ENCODE measurements around the gene PLXNC1. TPM values are rescaled to one million over a fixed set of nuclear protein-coding genes. Genes with fewer than 3 reads are reported as not detected.
A peak's percentile ranks its signal among the peaks of the same experiment; 100 is the strongest.

The PLXNC1 gene
- total RNA-seq, 2 donors from 2014 or later, result 14.7 to 20.6 TPM

DNA sequence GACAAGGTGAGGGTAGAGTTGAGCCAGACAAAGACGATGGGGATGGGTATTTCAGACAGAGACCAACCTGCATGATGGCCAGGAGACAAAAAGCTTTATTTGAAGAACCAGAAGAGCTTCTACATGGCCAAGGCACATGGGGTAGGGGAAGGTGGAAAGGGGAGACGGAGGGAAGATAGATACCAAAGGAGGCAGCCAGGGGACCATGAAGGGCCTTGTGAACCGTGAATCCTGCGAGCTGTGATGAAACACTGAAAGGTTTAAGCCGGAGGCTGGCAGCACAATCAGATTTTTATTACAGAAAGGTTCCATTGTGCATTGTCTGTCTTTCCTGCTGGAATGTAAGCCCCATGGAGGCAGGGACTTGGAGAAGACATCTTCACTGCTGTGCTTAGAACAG is 72.4 kb downstream of the PLXNC1 start:
- peak overlapping the region in 1 of 2 donors; percentile 28 for H3K27ac Mint-ChIP-seq
- no peaks in the 10 kb centered on the region for H3K9me3 Mint-ChIP-seq
- peaks cover 17% of the 10 kb centered on the region for H3K36me3 Mint-ChIP-seq
- ATAC-seq (no peak), DNase-seq (ENCODE audit: low spot score) (no peak)
- no peaks in the 10 kb centered on the region for H3K27me3 Mint-ChIP-seq
- no peak overlapping the region for H3K4me3 Mint-ChIP-seq
- peaks cover 5% of the 10 kb centered on the region in 2 donors for H3K4me1 Mint-ChIP-seq (ENCODE audit: low read depth in 2 of 2)

GRCh38 chr12:94222351-94223084 is 74.1 kb downstream of the PLXNC1 start:
- Mint-ChIP-seq H3K27ac (no peak overlapping the region), H3K27me3 (no peaks in the 10 kb centered on the region), H3K4me3 (no peak overlapping the region), H3K4me1 (ENCODE audit: low read depth in 2 of 2) (peaks cover 5% of the 10 kb centered on the region in 2 donors), H3K9me3 (no peaks in the 10 kb centered on the region), H3K36me3 (peaks cover 17% of the 10 kb centered on the region)
- no peak for ATAC-seq
- DNase-seq (ENCODE audit: low spot score), result no peak

GRCh38 chr12:94223842-94224241 is 75.5 kb downstream of the PLXNC1 start:
- H3K4me1 Mint-ChIP-seq (ENCODE audit: low read depth in 2 of 2), result peaks cover 5% of the 10 kb centered on the region in 2 donors
- H3K4me3 Mint-ChIP-seq, result no peak overlapping the region
- peak overlapping the region in 1 of 2 donors; percentile 71 for H3K27ac Mint-ChIP-seq
- H3K9me3 Mint-ChIP-seq, result no peaks in the 10 kb centered on the region
- no peaks in the 10 kb centered on the region for H3K27me3 Mint-ChIP-seq
- peaks cover 22% of the 10 kb centered on the region for H3K36me3 Mint-ChIP-seq
- ATAC-seq, result no peak
- DNase-seq (ENCODE audit: low spot score), result no peak

DNA sequence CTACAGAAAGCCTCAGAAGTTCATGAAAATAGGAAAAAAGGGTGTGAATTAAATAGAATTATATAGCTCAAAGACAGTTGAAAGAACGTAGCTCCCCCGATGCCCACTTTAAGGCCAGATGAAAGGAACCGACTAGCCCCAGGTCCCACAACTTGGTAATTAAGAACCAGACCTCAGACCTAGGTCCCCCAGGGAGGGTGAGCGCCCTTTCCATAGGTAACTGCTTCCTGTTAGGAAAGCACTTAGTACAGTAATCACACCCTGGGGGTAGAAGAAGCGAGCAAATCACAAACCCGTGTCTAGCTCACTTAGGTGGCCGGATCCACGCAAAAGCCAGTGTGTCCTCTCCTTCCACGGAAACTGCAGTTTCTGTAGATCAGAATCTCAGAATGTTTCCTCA is 77.1 kb downstream of the PLXNC1 start:
- no peak for ATAC-seq
- Mint-ChIP-seq H3K36me3 (peaks cover 19% of the 10 kb centered on the region), H3K4me3 (no peak overlapping the region), H3K27me3 (no peaks in the 10 kb centered on the region), H3K4me1 (ENCODE audit: low read depth in 2 of 2) (peaks cover 7 to 8% of the 10 kb centered on the region in 2 donors), H3K9me3 (no peaks in the 10 kb centered on the region), H3K27ac (no peak overlapping the region)
- DNase-seq (ENCODE audit: low spot score), result no peak

DNA sequence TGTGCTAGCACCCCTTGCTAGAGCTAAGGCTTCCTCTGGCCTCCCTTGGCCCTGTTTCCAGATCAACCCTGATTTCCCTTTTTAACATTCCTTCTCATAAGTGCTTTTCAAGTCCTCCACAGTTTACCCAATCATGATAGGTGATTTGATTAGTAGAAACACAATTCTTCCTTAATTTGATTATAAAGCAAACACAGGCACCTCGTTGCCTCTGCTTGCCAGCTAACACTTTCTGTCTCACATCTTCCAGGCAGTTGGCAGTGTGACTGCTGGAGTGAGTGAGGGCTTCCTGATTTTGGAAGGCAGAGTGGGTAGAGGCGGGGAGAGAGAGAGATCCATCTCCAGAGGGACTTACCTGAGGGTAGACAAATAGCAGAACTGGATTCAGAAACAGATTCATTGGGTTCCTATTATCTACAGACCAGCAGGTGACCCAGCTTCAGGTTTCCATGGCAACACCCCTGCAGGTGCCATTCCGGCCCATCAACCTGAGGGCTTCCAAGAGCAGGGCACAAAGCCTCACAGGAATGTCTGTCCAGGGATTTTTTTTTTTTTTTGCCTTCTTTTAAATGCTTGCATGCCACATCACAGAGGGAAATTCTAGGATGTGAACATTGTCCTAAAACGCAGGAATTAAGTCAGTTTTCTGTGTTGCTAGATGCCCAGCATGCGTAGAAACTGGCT is 77.7 kb downstream of the PLXNC1 start:
- no peaks in the 10 kb centered on the region for H3K27me3 Mint-ChIP-seq
- no peak overlapping the region for H3K4me3 Mint-ChIP-seq
- no peak for DNase-seq (ENCODE audit: low spot score)
- no peaks in the 10 kb centered on the region for H3K9me3 Mint-ChIP-seq
- no peak for ATAC-seq
- H3K4me1 Mint-ChIP-seq (ENCODE audit: low read depth in 2 of 2), result peaks cover 6% of the 10 kb centered on the region in 2 donors
- peaks cover 14% of the 10 kb centered on the region for H3K36me3 Mint-ChIP-seq
- no peak overlapping the region for H3K27ac Mint-ChIP-seq

DNA sequence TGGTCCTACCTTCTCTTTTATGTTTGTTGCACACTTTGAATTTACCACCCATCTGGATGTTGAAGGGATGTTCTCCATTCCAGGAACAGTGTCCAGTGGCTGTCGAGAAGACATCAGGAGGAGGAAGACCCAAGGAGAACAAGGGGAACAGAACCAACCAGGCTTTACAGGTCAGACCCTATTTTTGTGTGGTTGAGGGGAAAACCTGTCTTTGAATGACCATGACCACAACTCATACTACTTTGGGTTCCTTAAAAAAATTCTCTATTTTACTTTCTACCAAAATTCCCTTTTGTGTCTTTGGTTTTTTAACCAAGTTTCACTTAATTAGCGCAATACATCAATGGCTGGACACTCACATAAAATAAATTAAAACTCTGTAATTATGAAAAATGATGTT is 78.7 kb downstream of the PLXNC1 start:
- DNase-seq (ENCODE audit: low spot score) (no peak), ATAC-seq (no peak)
- Mint-ChIP-seq H3K27me3 (no peaks in the 10 kb centered on the region), H3K4me3 (no peak overlapping the region), H3K36me3 (peaks cover 11% of the 10 kb centered on the region), H3K9me3 (no peaks in the 10 kb centered on the region), H3K4me1 (ENCODE audit: low read depth in 2 of 2) (peaks cover 5 to 6% of the 10 kb centered on the region in 2 donors), H3K27ac (no peak overlapping the region)

DNA sequence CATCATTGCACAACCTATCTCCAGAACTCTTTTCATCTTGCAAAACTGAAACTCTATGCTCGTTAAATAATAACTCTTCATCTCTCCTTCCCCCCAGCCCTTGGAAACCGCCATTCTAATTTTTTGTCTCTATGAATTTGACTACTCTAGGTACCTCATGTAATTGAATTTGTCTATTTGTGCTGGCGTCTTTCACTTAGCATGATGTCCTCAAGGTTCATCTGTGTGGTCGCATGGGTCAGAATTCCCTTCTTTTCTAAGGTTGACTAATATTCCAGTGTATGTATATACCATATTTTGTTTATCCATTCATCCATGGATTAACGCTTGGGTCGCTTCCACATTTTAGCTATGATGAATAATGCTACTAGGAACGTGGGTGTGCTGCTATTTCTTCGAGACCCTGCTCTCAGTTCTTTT is 80.1 kb downstream of the PLXNC1 start:
- no peaks in the 10 kb centered on the region for H3K27me3 Mint-ChIP-seq
- no peak overlapping the region for H3K27ac Mint-ChIP-seq
- H3K36me3 Mint-ChIP-seq, result peaks cover 5% of the 10 kb centered on the region
- DNase-seq (ENCODE audit: low spot score), result no peak
- ATAC-seq, result no peak
- H3K4me1 Mint-ChIP-seq (ENCODE audit: low read depth in 2 of 2), result peaks cover 5 to 6% of the 10 kb centered on the region in 2 donors
- H3K4me3 Mint-ChIP-seq, result no peak overlapping the region
- H3K9me3 Mint-ChIP-seq, result no peaks in the 10 kb centered on the region

- Mint-ChIP-seq H3K27me3 (no peaks in the 10 kb centered on the region), H3K27ac (peak overlapping the region in 1 of 2 donors; percentile 37), H3K4me1 (ENCODE audit: low read depth in 2 of 2) (peaks cover 5 to 6% of the 10 kb centered on the region in 2 donors), H3K9me3 (no peaks in the 10 kb centered on the region), H3K36me3 (peaks cover 5% of the 10 kb centered on the region), H3K4me3 (no peak overlapping the region)
- ATAC-seq (no peak), DNase-seq (ENCODE audit: low spot score) (no peak)
Measured at GRCh38 chr12:94229902-94230301, 81.5 kb downstream of the PLXNC1 start.

GRCh38 chr12:94230357-94230905 is 82.1 kb downstream of the PLXNC1 start:
- Mint-ChIP-seq H3K4me3 (no peak overlapping the region), H3K27ac (peak overlapping the region in 1 of 2 donors; percentile 37), H3K9me3 (no peaks in the 10 kb centered on the region), H3K4me1 (ENCODE audit: low read depth in 2 of 2) (peaks cover 5 to 6% of the 10 kb centered on the region in 2 donors), H3K27me3 (no peaks in the 10 kb centered on the region), H3K36me3 (peaks cover 5% of the 10 kb centered on the region)
- DNase-seq (ENCODE audit: low spot score) (no peak), ATAC-seq (no peak)

- Mint-ChIP-seq H3K27ac (peak overlapping the region in 1 of 2 donors; percentile 65), H3K36me3 (peaks cover 5% of the 10 kb centered on the region), H3K27me3 (no peaks in the 10 kb centered on the region), H3K9me3 (no peaks in the 10 kb centered on the region), H3K4me1 (ENCODE audit: low read depth in 2 of 2) (peaks cover 5 to 6% of the 10 kb centered on the region in 2 donors), H3K4me3 (no peak overlapping the region)
- ATAC-seq (no peak), DNase-seq (ENCODE audit: low spot score) (no peak)
Measured at GRCh38 chr12:94231709-94232108, 83.3 kb downstream of the PLXNC1 start.

DNA sequence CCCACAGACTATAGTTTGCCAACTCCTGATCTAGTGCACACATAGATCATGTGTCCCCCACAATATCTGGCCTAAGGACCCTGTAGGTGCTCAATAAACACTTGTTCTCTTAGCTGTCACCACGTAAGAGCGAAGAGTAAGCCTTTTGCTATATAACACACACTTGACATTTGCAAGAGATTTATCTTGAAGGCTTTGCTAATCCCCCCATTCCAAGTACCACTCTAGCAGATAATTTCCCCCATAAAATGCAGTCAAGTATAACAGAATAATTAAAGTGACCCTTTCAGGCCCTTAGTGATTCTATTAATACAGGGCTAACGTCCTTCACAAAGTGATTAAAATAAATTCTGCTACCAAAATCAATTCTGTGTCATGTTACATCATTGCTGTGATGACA is 87.5 kb downstream of the PLXNC1 start:
- no peak for DNase-seq (ENCODE audit: low spot score)
- no peak overlapping the region for H3K27ac Mint-ChIP-seq
- no peak overlapping the region for H3K4me3 Mint-ChIP-seq
- H3K36me3 Mint-ChIP-seq, result peaks cover 7% of the 10 kb centered on the region
- no peaks in the 10 kb centered on the region for H3K27me3 Mint-ChIP-seq
- peaks cover 8 to 11% of the 10 kb centered on the region in 2 donors for H3K4me1 Mint-ChIP-seq (ENCODE audit: low read depth in 2 of 2)
- ATAC-seq, result no peak
- H3K9me3 Mint-ChIP-seq, result no peaks in the 10 kb centered on the region

DNA sequence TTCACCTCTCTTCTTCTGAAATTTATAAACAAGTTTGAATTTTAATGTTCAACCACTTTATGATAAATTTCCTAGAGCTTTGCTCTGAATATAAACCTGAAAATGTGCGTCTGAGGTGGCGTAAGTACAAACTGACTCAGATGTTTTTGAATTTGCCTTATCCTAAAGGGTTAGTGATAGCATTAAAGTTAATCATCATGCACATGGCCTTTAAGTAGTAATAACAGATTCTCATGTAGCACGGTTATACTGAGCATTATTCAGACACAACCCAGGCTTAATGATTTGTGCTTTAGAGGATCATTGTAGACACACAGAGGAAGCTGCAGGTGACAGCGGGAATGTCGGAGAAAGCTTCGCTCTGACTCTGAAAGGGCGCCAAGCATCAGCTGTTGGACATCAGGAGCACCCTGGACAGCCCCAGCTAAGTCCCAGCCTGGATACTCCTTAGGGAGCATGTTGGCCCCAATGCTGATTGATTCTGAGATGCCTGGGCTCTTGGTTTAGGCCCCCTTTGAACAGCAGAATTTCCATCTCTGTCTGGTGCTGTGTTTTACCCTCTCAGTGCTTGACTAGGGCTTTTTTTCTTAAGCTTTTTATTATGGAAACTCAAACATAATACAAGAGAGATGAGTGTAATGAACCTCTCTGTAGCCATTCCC is 91.1 kb downstream of the PLXNC1 start:
- ATAC-seq, result no peak
- DNase-seq (ENCODE audit: low spot score), result no peak
- Mint-ChIP-seq H3K36me3 (peaks cover 12% of the 10 kb centered on the region), H3K27me3 (no peaks in the 10 kb centered on the region), H3K27ac (peak overlapping the region in 1 of 2 donors; percentile 16), H3K9me3 (no peaks in the 10 kb centered on the region), H3K4me1 (ENCODE audit: low read depth in 2 of 2) (peaks cover 30% of the 10 kb centered on the region in 2 donors), H3K4me3 (no peak overlapping the region)

GRCh38 chr12:94240171-94240570 is 91.8 kb downstream of the PLXNC1 start:
- Mint-ChIP-seq H3K4me1 (ENCODE audit: low read depth in 2 of 2) (peaks cover 37% of the 10 kb centered on the region in 2 donors), H3K27ac (peak overlapping the region; percentile 12 to 16), H3K9me3 (no peaks in the 10 kb centered on the region), H3K36me3 (peaks cover 12% of the 10 kb centered on the region), H3K4me3 (no peak overlapping the region), H3K27me3 (no peaks in the 10 kb centered on the region)
- no peak for DNase-seq (ENCODE audit: low spot score)
- ATAC-seq, result no peak

DNA sequence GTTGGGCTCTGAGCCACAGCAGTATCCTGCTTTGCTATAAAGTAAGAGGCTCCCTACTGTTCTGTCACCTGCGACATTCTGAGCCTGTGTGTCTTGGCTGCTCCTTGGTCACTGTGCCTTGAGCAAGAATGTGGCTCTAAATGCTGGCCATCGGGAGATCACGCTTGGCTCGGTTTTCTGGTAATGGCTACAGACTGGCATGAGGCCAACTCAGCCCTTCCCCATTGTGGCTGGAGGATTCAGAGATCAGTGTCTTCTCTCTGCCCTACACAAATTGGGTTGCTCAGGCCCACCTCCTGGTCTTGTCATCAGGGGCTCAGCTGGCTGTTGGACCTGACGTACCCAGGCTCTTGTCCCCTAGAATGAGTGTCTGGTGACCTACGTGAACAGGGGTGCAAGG is 94.5 kb downstream of the PLXNC1 start:
- Mint-ChIP-seq H3K27me3 (no peaks in the 10 kb centered on the region), H3K27ac (peak overlapping the region in 1 of 2 donors; percentile 97), H3K4me1 (ENCODE audit: low read depth in 2 of 2) (peaks cover 54 to 57% of the 10 kb centered on the region in 2 donors), H3K9me3 (no peaks in the 10 kb centered on the region), H3K4me3 (no peak overlapping the region), H3K36me3 (peaks cover 12% of the 10 kb centered on the region)
- no peak for ATAC-seq
- no peak for DNase-seq (ENCODE audit: low spot score)

Data from natural killer cell treated with Interleukin-12 subunit alpha and Interleukin-12 subunit beta and Interleukin-15 and Interleukin-18, amount 100 ng/mL, for 72 hours (primary cell).